DOHH2 (cell line): ENCODE results near the gene DNAH3.

ENCODE experiments used
- H3F3A ChIP-seq: fragments of 200-600 bp; sonication (generic), shearing (Covaris generic); 2 replicates; pipeline ENCODE4 v1.6.0; 2016; ENCODE audit warnings: antibody characterized with exemption, mild to moderate bottlenecking; ENCODE audit not compliant: control insufficient read depth, insufficient read depth
- H3K27ac ChIP-seq: fragments of 200-600 bp; sonication (generic); 2 replicates; pipeline ENCODE4 v1.5.1; 2014; ENCODE audit warnings: low read depth, mild to moderate bottlenecking, low read length, moderate library complexity
- H3K27me3 ChIP-seq: fragments of 200-600 bp; sonication (generic); 2 replicates; pipeline ENCODE4 v1.6.1; 2014; ENCODE audit warnings: mild to moderate bottlenecking, low read length, mixed read lengths; ENCODE audit not compliant: control insufficient read depth
- H3K36me3 ChIP-seq: fragments of 200-600 bp; sonication (generic); 2 replicates; pipeline ENCODE4 v1.6.1; 2014; ENCODE audit warnings: mild to moderate bottlenecking, low read length, moderate library complexity, mixed read lengths; ENCODE audit not compliant: control insufficient read depth
- H3K4me1 ChIP-seq: fragments of 200-600 bp; sonication (generic); 2 replicates; pipeline ENCODE4 v1.6.1; 2014; ENCODE audit warnings: mild to moderate bottlenecking, low read length, mixed read lengths; ENCODE audit not compliant: control insufficient read depth
- H3K4me2 ChIP-seq: fragments of 200-600 bp; sonication (generic); 2 replicates; pipeline ENCODE4 v1.6.0; 2014; ENCODE audit warnings: mild to moderate bottlenecking, low read length, moderate library complexity
- H3K4me3 ChIP-seq: fragments of 200-600 bp; sonication (generic); 2 replicates; pipeline ENCODE4 v1.5.1; 2014; ENCODE audit warnings: mild to moderate bottlenecking, low read length, mixed read lengths
- H3K79me2 ChIP-seq: fragments of 200-600 bp; sonication (generic); 2 replicates; pipeline ENCODE4 v1.6.1; 2014; ENCODE audit warnings: mild to moderate bottlenecking, low read length, mixed read lengths; ENCODE audit not compliant: control insufficient read depth
- H3K9me2 ChIP-seq: fragments of 200-600 bp; sonication (generic); replicated peaks from 2 replicates; pipeline ENCODE4 v1.6.1; 2014; ENCODE audit warnings: mild to moderate bottlenecking, low read length, mixed read lengths; ENCODE audit not compliant: control insufficient read depth
- H3K9me3 ChIP-seq: fragments of 200-600 bp; sonication (generic); 2 replicates; pipeline ENCODE4 v1.6.1; 2014; ENCODE audit warnings: antibody characterized with exemption, low read length, mixed read lengths; ENCODE audit not compliant: control insufficient read depth, insufficient read depth
- H4K20me1 ChIP-seq: fragments of 200-600 bp; sonication (generic); 2 replicates; pipeline ENCODE4 v1.6.0; 2014; ENCODE audit warnings: low read depth, mild to moderate bottlenecking, antibody characterized with exemption, low read length, moderate library complexity; ENCODE audit not compliant: control insufficient read depth, insufficient read depth
- CTCF ChIP-seq: fragments of 200-600 bp; sonication (generic); IDR thresholded peaks from one replicate; pipeline ENCODE4 v1.5.1; 2014; ENCODE audit warnings: antibody characterized with exemption, mild to moderate bottlenecking, low read depth, low read length; ENCODE audit not compliant: poor library complexity, severe bottlenecking
- EZH2phosphoT487 ChIP-seq: fragments of 200-600 bp; sonication (generic); IDR thresholded peaks from 2 replicates; pipeline ENCODE4 v1.6.1; 2017; ENCODE audit warnings: borderline replicate concordance, mild to moderate bottlenecking, antibody characterized with exemption, low read length, moderate library complexity, mixed read lengths

DNAH3 gene

GRCh38 chr16:20906341-20907255 lies 244.0 kb downstream of the DNAH3 start:
- H3K79me2 ChIP-seq, result peaks cover 46% of the 10 kb centered on the region
- H3K4me2 ChIP-seq, result no peak overlapping the region
- H3F3A ChIP-seq, result peaks cover 10% of the 10 kb centered on the region; the same call in 1 of the 2 replicates

GRCh38 chr16:20905576-20905975 lies 245.1 kb downstream of the DNAH3 start:
- Histone ChIP-seq H4K20me1 (peaks cover 11% of the 10 kb centered on the region; the same call in 1 of the 2 replicates), H3K27ac (no peak overlapping the region), H3K79me2 (peaks cover 56% of the 10 kb centered on the region), H3K4me3 (no peak overlapping the region), H3K4me1 (peaks cover 36% of the 10 kb centered on the region), H3K36me3 (peaks cover 17% of the 10 kb centered on the region), H3K9me2 (no peaks in the 10 kb centered on the region), H3F3A (peaks cover 9% of the 10 kb centered on the region), H3K9me3 (no peaks in the 10 kb centered on the region), H3K27me3 (no peaks in the 10 kb centered on the region), H3K4me2 (no peak overlapping the region)
- TF ChIP-seq EZH2phosphoT487 (no peak), CTCF (no peak)

More at GRCh38 chr16:20906341-20907255, 244.0 kb downstream of the DNAH3 start:
- peaks cover 11% of the 10 kb centered on the region; the same call in 1 of the 2 replicates for H4K20me1 ChIP-seq
- H3K4me1 ChIP-seq, result peaks cover 41% of the 10 kb centered on the region
- no peak overlapping the region for H3K27ac ChIP-seq
- H3K9me3 ChIP-seq, result no peaks in the 10 kb centered on the region
- H3K9me2 ChIP-seq, result no peaks in the 10 kb centered on the region
- no peak overlapping the region for H3K4me3 ChIP-seq
- no peaks in the 10 kb centered on the region for H3K27me3 ChIP-seq
- H3K36me3 ChIP-seq, result peaks cover 14% of the 10 kb centered on the region
- TF ChIP-seq EZH2phosphoT487, result no peak
- TF ChIP-seq CTCF, result no peak

GRCh38 chr16:20904507-20905081 lies 246.1 kb downstream of the DNAH3 start:
- no peak for TF ChIP-seq CTCF
- TF ChIP-seq EZH2phosphoT487, result no peak
- peaks cover 11% of the 10 kb centered on the region; the same call in 1 of the 2 replicates for H4K20me1 ChIP-seq
- no peak overlapping the region for H3K27ac ChIP-seq
- no peaks in the 10 kb centered on the region for H3K9me3 ChIP-seq
- H3K4me2 ChIP-seq, result peak overlapping the region; percentile 82
- H3K79me2 ChIP-seq, result peaks cover 59% of the 10 kb centered on the region
- no peaks in the 10 kb centered on the region for H3K9me2 ChIP-seq
- peaks cover 9% of the 10 kb centered on the region for H3F3A ChIP-seq
- peak overlapping the region; percentile 49 for H3K4me3 ChIP-seq
- peaks cover 35% of the 10 kb centered on the region for H3K4me1 ChIP-seq
- no peaks in the 10 kb centered on the region for H3K27me3 ChIP-seq
- H3K36me3 ChIP-seq, result peaks cover 17% of the 10 kb centered on the region
